Breast epithelium (tissue), 3 donors: ENCODE data around the gene ST7.

ENCODE experiments used
- POLR2A ChIP-seq: fragments of 450-650 bp; IDR thresholded peaks from one replicate; pipeline ENCODE4 v1.6.1; 2016; ENCODE audit warnings: antibody characterized with exemption, mild to moderate bottlenecking, moderate library complexity
- POLR2AphosphoS5 ChIP-seq, 3 donors: sonication (generic); formaldehyde crosslinking; IDR thresholded peaks; one replicate each; pipeline ENCODE4 v1.6.1; 2017; ENCODE audit warnings: antibody characterized with exemption in 3 of 3
- TF ChIP-seq, protein P1 (sequence below), 3 donors: fragments of 450-650 bp; IDR thresholded peaks; one replicate each; pipeline ENCODE4 v1.5.1; 2016 to 2017; ENCODE audit warnings: antibody characterized with exemption in 3 of 3, mild to moderate bottlenecking in 3 of 3, moderate library complexity in 3 of 3

DNA sequence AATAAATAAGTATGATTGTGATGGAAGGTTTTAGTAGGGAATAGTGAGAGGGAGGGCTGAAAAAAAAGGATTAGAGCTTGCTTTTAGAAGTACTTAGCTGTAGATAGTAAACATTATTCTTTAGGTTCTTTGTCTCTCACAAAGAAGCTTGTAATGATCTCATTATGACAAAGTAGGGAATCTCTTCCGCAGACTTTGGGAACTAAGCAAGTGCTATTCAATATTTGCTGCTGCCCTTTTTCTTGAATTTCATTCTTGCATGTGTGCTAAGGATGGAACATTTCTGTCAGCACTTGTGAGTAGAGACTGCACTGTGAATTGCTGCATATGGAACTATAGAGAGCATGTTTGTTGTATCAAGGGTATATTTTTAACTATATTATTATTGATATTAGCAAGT lies 173.4 kb downstream of the ST7 start:
- TF ChIP-seq, protein P1, sequence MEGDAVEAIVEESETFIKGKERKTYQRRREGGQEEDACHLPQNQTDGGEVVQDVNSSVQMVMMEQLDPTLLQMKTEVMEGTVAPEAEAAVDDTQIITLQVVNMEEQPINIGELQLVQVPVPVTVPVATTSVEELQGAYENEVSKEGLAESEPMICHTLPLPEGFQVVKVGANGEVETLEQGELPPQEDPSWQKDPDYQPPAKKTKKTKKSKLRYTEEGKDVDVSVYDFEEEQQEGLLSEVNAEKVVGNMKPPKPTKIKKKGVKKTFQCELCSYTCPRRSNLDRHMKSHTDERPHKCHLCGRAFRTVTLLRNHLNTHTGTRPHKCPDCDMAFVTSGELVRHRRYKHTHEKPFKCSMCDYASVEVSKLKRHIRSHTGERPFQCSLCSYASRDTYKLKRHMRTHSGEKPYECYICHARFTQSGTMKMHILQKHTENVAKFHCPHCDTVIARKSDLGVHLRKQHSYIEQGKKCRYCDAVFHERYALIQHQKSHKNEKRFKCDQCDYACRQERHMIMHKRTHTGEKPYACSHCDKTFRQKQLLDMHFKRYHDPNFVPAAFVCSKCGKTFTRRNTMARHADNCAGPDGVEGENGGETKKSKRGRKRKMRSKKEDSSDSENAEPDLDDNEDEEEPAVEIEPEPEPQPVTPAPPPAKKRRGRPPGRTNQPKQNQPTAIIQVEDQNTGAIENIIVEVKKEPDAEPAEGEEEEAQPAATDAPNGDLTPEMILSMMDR (IDR thresholded peaks at IDR 0.05): no peak
- TF ChIP-seq POLR2A (no peak), POLR2AphosphoS5 (IDR thresholded peaks at IDR 0.05) (no peak)
